ENCODE data around the gene STK39.

Gene STK39

DNA sequence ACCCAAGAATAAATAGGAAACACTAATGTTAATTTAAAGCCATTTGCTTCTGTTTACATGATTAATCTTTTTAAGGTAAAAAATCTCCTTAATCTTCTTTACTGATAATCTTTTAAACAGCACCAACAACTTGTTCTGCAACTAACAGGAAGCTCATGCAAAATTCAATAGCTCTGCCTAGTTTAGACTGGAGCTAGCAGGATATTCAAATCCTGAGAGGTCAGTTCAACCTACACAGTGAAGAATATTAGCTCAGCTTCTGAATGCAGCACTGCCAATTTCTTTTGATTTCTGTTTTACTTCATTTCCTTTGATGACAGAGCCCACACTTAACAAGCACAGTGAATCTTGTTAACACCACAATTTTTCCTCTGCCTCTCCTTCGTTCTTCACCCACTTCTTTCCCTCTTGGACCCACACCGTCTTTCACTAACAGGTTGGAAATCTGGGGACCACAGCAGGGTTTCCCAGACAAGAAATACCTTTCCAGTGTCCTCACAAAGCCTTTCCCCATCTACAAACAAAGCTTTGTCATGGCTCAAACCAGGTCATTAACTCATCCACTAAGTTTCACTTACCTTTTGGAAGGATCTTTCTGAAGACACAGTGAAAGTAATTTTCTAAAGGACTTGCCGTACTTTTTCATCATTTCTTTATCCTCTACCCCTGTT, 109.8 kb downstream of the STK39 start:
- H3K27ac ChIP-seq (ENCODE audit: low read depth, low read length), result peak overlapping the region; percentile 19
- no peaks in the 10 kb centered on the region for H3K9me3 ChIP-seq (ENCODE audit: control insufficient read depth, insufficient read depth, low read length)
- peaks cover 34% of the 10 kb centered on the region for H3K36me3 ChIP-seq (ENCODE audit: control insufficient read depth, low read length)
- no peaks in the 10 kb centered on the region for H3K79me2 ChIP-seq (ENCODE audit: control insufficient read depth, low read length)
- no peaks in the 10 kb centered on the region for H3K9me2 ChIP-seq (replicated peaks; ENCODE audit: control insufficient read depth, low read length)
- H3F3A ChIP-seq (ENCODE audit: control insufficient read depth, insufficient read depth), result no peaks in the 10 kb centered on the region
- H3K4me1 ChIP-seq (ENCODE audit: control insufficient read depth, low read length), result peaks cover 22% of the 10 kb centered on the region
- H3K27me3 ChIP-seq (ENCODE audit: control insufficient read depth, low read length), result no peaks in the 10 kb centered on the region
- no peaks in the 10 kb centered on the region for H4K20me1 ChIP-seq (ENCODE audit: control insufficient read depth, insufficient read depth, low read depth, low read length)
- H3K4me3 ChIP-seq (ENCODE audit: low read length), result peak overlapping the region; percentile 23
- H3K4me2 ChIP-seq (ENCODE audit: low read length), result peak overlapping the region; percentile 45
- no peak for TF ChIP-seq EZH2phosphoT487 (IDR thresholded peaks at IDR 0.05; ENCODE audit: borderline replicate concordance, low read length)
- TF ChIP-seq, protein P1, sequence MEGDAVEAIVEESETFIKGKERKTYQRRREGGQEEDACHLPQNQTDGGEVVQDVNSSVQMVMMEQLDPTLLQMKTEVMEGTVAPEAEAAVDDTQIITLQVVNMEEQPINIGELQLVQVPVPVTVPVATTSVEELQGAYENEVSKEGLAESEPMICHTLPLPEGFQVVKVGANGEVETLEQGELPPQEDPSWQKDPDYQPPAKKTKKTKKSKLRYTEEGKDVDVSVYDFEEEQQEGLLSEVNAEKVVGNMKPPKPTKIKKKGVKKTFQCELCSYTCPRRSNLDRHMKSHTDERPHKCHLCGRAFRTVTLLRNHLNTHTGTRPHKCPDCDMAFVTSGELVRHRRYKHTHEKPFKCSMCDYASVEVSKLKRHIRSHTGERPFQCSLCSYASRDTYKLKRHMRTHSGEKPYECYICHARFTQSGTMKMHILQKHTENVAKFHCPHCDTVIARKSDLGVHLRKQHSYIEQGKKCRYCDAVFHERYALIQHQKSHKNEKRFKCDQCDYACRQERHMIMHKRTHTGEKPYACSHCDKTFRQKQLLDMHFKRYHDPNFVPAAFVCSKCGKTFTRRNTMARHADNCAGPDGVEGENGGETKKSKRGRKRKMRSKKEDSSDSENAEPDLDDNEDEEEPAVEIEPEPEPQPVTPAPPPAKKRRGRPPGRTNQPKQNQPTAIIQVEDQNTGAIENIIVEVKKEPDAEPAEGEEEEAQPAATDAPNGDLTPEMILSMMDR (IDR thresholded peaks at IDR 0.05; ENCODE audit: low read depth, low read length, poor library complexity, severe bottlenecking), result no peak

DNA sequence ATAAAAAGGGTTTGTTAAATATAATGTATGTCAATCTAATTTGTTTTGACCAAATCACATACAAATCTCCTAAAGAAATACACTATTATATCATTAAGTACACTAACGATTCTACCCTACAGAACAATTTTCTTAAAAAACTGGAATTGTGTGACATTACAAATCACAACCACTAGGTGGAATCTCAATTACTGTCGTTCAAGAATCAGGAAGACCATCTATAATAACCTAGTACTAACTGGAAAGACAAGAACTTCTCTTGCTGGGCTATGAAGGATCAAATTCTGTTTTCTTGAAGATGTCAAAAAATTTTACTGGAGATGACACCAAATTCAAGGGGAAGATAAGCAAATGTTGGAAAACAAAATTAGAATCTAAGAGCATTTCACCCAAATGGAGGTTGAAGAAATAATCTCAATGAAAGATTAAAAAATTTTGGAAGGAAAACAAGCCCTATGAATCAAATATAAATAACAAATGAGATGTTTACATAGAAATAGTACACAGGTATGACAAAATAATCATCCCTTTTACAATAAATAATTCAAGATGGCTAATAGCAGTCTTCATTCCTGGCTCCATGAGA, 110.9 kb downstream of the STK39 start:
- Histone ChIP-seq H3K27ac (ENCODE audit: low read depth, low read length) (no peak overlapping the region), H3K79me2 (ENCODE audit: control insufficient read depth, low read length) (no peaks in the 10 kb centered on the region), H3K9me2 (replicated peaks; ENCODE audit: control insufficient read depth, low read length) (no peaks in the 10 kb centered on the region), H3K4me2 (ENCODE audit: low read length) (no peak overlapping the region), H3K36me3 (ENCODE audit: control insufficient read depth, low read length) (peaks cover 37% of the 10 kb centered on the region), H3K4me3 (ENCODE audit: low read length) (no peak overlapping the region), H4K20me1 (ENCODE audit: control insufficient read depth, insufficient read depth, low read depth, low read length) (no peaks in the 10 kb centered on the region), H3K4me1 (ENCODE audit: control insufficient read depth, low read length) (peaks cover 22% of the 10 kb centered on the region), H3F3A (ENCODE audit: control insufficient read depth, insufficient read depth) (no peaks in the 10 kb centered on the region), H3K27me3 (ENCODE audit: control insufficient read depth, low read length) (no peaks in the 10 kb centered on the region), H3K9me3 (ENCODE audit: control insufficient read depth, insufficient read depth, low read length) (no peaks in the 10 kb centered on the region)
- TF ChIP-seq, protein P1 (IDR thresholded peaks at IDR 0.05; ENCODE audit: low read depth, low read length, poor library complexity, severe bottlenecking), result peak; percentile 51
- no peak for TF ChIP-seq EZH2phosphoT487 (IDR thresholded peaks at IDR 0.05; ENCODE audit: borderline replicate concordance, low read length)

DNA sequence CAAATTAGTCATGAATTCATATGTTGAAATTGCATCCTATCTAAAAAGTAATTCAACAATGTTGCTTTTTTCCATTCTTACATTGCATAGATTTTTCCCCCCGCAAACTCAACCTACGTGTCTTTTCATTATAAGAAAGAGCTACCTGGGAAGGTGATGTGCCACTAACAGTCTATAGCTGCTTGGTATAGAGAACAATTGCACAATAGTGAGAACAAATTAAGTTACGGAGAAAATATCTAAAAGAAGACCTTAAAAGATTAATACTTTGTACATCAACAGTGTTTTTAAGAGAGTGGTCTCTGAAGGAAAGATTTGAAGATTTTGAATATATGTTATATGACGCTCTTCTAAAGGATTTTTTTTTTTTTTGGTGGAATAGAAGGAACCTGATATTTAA, 111.8 kb downstream of the STK39 start:
- H3K36me3 ChIP-seq (ENCODE audit: control insufficient read depth, low read length), result peaks cover 38% of the 10 kb centered on the region
- no peaks in the 10 kb centered on the region for H3K27me3 ChIP-seq (ENCODE audit: control insufficient read depth, low read length)
- H3K4me2 ChIP-seq (ENCODE audit: low read length), result no peak overlapping the region
- no peaks in the 10 kb centered on the region for H3K79me2 ChIP-seq (ENCODE audit: control insufficient read depth, low read length)
- H3K9me3 ChIP-seq (ENCODE audit: control insufficient read depth, insufficient read depth, low read length), result no peaks in the 10 kb centered on the region
- H3F3A ChIP-seq (ENCODE audit: control insufficient read depth, insufficient read depth), result no peaks in the 10 kb centered on the region
- peaks cover 22% of the 10 kb centered on the region for H3K4me1 ChIP-seq (ENCODE audit: control insufficient read depth, low read length)
- H4K20me1 ChIP-seq (ENCODE audit: control insufficient read depth, insufficient read depth, low read depth, low read length), result no peaks in the 10 kb centered on the region
- no peak overlapping the region for H3K4me3 ChIP-seq (ENCODE audit: low read length)
- no peaks in the 10 kb centered on the region for H3K9me2 ChIP-seq (replicated peaks; ENCODE audit: control insufficient read depth, low read length)
- no peak overlapping the region for H3K27ac ChIP-seq (ENCODE audit: low read depth, low read length)
- TF ChIP-seq, protein P1 (IDR thresholded peaks at IDR 0.05; ENCODE audit: low read depth, low read length, poor library complexity, severe bottlenecking), result no peak
- TF ChIP-seq EZH2phosphoT487 (IDR thresholded peaks at IDR 0.05; ENCODE audit: borderline replicate concordance, low read length), result no peak
